Urinary bladder (tissue), 4 donors: ENCODE measurements around the gene KCNJ12. TPM values are rescaled to one million over a fixed set of nuclear protein-coding genes. Genes with fewer than 3 reads are reported as not detected.
"Not testable (repeated sequence)": the region's sequence is repeated elsewhere in the genome, so short reads cannot be mapped to it uniquely, and the experiment has no call there.

Source experiments
- DNase-seq: peaks from one replicate; pipeline ENCODE4 v3.0.0-alpha.2; 2015; ENCODE audit errors: extremely low spot score
- H3K27ac ChIP-seq: one replicate; pipeline ENCODE4 v1.5.1; 2013; ENCODE audit warnings: low read depth, mild to moderate bottlenecking, moderate library complexity
- H3K36me3 ChIP-seq: one replicate; pipeline ENCODE4 v1.6.1; 2013; ENCODE audit warnings: mild to moderate bottlenecking, moderate library complexity; ENCODE audit not compliant: insufficient read depth
- H3K4me1 ChIP-seq: one replicate; pipeline ENCODE4 v1.6.1; 2013; ENCODE audit warnings: mild to moderate bottlenecking, moderate library complexity; ENCODE audit not compliant: insufficient read depth
- H3K4me3 ChIP-seq: one replicate; pipeline ENCODE4 v1.5.1; 2013; ENCODE audit warnings: low read depth, low read length
- WGBS: extraction: QIAGEN DNeasy Blood & Tissue Kit; methylation state at CpG from one replicate; pipeline ENCODE4 v1.1.7; 2013; 5-methylcytosine and 5-hydroxymethylcytosine counted together
- polyA plus RNA-seq: library from polyadenylated mRNA; stranded (reverse); fragments of 200-250 nt; gene quantifications from one replicate; pipeline ENCODE4 v1.2.3, GENCODE V29; 2013
- total RNA-seq: library from RNA; depleted of rRNA; stranded (reverse); fragments of >200 nt; gene quantifications from one replicate; pipeline ENCODE4 v1.2.3, GENCODE V29; 2014
- donor health status: healthy with polysubstance abuse.
- donor health status: healthy.

KCNJ12 gene
- total and polyA plus RNA-seq, 2 donors: 1.5 to 4.1 TPM

DNA sequence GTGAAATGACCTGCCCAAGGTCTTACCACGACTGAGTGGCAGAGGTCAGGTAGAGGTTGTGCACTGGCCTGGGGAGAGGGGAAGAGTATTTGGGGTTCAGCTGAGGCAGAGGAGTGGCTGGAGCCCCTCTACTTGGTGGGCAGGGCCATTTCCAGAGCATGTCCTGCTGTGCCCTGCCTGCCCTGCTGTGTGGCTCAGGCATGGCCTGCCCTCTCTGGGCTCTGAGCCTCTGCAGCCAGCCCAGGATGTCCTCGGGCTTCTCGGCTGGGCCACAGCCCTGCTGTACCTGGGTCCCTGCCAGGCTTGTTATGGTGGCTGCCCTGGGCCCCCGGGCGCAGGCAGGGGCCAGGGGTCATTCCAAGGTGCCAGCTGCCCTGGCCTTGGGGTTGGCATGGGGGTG, 19.6 kb downstream of the KCNJ12 start:
- no peak overlapping the region for H3K4me3 ChIP-seq
- no peaks in the 10 kb centered on the region for H3K4me1 ChIP-seq
- no peak for DNase-seq
- H3K36me3 ChIP-seq: no peaks in the 10 kb centered on the region
- H3K27ac ChIP-seq: no peak overlapping the region
- 93% methylated on average over 5 of the region's 5 CpGs for WGBS

DNA sequence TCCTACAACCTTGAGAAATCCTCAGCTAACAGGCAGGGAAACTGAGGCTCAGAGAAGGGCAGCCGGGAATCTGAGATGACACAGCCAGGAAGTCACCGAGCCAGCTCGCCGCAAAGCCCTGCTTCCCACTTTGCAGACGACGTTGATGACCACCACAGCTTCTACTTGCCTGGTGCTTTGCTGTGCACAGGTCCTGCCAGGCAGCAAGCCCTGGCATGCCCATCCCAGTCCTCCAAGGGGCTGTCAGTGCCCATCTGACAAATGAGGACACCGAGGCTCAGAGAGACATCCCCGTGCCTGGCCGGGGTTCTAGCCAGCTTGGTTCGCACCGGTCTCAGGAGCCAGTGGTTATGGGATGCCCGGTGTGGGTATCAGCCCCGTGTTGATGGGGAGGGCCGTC, 20.1 kb downstream of the KCNJ12 start:
- Histone ChIP-seq H3K27ac (no peak overlapping the region), H3K4me1 (no peaks in the 10 kb centered on the region)

DNA sequence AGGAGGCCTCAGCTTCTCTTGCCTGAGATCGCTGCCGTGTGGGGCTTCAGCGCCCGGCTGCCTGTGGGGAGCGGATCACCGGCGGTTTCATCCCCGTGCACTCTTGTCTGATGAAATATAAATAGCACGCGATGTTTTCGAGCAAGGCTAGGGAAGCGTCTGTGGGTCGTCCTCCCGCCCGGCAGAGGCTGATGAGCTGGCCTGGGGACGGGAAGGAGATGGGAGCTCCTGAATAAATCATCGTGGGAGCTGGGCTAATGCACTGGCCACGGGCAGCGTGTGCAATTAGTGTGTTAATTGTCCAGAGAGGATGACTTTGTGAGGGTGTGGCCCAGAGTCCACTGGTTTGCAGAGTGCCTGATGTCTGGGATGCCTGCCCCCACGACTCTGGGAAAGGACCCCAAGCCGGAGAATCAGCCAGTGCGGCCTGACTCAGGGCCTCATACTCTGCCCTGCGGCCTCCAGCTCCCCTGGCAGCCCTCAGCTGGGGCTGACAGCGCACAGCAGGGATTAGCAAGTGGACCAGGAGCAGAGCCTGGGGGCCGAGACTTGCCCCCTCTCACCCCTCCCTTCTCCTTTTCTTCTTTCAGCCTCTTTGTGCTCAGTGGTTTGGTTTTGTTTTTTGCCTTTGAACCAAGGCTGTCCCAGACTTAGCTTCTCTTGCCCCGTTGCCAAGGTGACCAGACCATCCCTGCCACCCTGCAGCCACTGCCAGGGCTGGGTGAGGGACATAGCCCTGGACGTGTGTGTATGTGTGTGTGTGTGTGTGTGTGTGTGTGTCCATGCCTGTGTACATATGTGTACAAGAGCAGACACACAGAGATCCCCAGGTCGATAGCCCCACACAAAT, 21.4 kb downstream of the KCNJ12 start:
- no peak overlapping the region for H3K27ac ChIP-seq
- 27% methylated on average over 28 of the region's 28 CpGs for WGBS
- H3K36me3 ChIP-seq: no peaks in the 10 kb centered on the region
- no peaks in the 10 kb centered on the region for H3K4me1 ChIP-seq
- DNase-seq: no peak
- no peak overlapping the region for H3K4me3 ChIP-seq

More for the DNA sequence above, 20.1 kb downstream of the KCNJ12 start:
- DNase-seq: no peak
- Histone ChIP-seq H3K4me3 (no peak overlapping the region), H3K36me3 (no peaks in the 10 kb centered on the region)
- WGBS: 90% methylated on average over 14 of the region's 14 CpGs

DNA sequence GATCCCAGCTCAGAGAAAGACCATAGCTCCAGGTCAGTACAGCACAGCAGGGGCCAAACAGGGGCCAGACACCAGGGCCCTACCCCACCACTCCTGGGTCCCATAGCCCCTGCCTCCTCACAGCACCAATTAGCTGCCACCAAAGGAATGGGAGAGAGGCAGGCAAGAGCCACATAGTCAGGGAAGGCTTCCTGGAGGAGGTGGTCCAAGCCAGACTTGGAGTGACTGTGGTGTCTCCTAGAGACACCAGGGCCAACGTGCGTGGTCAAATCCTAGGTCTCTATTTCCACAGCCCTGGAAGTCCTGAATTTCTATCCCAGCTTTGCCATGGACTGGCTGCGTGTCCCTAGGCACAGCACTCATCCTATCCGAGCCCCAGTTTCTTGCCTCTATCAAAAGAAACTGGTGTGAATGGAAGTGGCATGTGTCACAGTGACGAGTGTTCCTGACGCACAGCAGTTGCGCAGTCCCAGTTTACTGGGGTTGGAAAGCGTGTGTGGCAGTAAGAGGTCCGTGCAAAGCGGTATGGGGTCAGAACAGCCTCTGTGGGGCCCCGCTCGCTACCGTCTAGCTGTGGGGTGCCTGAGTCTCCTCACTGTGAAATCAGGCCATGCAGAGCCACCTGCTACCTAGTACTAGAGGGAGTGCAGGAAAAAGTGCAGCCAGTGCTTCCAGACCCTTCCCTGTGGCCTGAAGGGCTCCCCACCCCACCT, 23.5 kb downstream of the KCNJ12 start:
- Histone ChIP-seq H3K4me3 (no peak overlapping the region), H3K4me1 (no peaks in the 10 kb centered on the region), H3K36me3 (no peaks in the 10 kb centered on the region), H3K27ac (no peak overlapping the region)
- 89% methylated on average over 13 of the region's 13 CpGs for whole genome bisulfite sequencing
- DNase-seq: no peak

DNA sequence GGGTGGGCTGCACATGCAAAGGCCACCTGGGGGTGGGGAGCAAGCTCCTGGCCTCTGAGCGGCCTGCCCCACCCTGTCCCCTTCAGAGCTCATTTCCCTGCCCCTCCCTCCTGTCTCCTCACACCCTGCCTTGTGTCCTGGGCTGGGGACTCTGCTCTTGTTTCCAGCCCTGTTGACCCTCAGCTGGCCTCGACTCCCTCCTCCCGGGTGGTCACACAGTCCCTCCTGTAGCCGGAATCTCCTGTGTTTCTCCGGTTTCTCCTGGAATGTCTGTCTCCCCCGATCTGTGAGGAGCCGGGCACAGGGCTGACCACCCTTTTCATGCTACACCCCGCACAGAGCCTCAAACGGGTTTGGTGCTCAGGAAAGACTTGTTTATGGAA, 24.0 kb downstream of the KCNJ12 start:
- not testable (repeated sequence) for DNase-seq, H3K27ac ChIP-seq, H3K4me3 ChIP-seq, H3K4me1 ChIP-seq, H3K36me3 ChIP-seq
- WGBS: 73% methylated on average over 5 of the region's 9 CpGs

DNA sequence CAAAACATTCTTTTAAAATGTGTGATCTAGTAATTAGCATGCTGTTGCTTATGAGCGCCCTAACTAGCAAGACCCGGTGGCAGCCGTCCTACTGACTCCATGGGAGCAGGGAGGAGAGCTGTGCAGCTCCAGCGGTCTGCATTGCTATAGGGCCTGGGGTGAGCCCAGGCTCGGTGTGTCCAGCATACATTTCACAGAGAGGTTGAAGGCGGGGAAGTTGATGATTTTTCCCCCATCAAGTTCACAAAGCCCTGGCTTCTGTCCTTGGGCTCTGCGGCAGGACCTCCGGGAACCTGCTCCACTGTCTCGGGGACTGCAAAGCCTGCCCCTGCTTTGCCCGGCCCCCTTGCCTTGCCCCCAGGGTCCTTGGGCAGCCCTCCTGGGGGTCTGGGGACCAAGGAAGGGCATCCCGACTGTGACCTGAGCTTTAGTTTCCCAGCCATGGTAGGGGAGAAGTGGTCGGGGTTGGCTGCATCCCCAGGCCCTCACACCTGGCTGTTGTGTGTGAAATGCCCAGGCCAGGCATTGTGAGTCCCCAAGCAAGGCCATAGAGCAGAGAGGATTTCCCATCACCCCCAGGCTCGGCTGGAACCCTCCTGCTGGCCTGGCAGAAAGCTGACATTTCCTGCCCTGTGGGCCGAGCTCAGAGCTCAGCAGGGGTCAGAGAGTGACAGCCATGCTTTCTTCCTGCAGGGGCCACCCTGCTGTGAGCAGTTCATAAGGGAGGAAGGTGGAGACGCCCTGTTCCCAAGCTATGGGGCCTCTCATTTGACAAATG, 24.8 kb downstream of the KCNJ12 start:
- Histone ChIP-seq H3K27ac (no peak overlapping the region), H3K36me3 (no peaks in the 10 kb centered on the region), H3K4me1 (no peaks in the 10 kb centered on the region), H3K4me3 (no peak overlapping the region)
- WGBS: 83% methylated on average over 15 of the region's 15 CpGs
- DNase-seq: no peak

DNA sequence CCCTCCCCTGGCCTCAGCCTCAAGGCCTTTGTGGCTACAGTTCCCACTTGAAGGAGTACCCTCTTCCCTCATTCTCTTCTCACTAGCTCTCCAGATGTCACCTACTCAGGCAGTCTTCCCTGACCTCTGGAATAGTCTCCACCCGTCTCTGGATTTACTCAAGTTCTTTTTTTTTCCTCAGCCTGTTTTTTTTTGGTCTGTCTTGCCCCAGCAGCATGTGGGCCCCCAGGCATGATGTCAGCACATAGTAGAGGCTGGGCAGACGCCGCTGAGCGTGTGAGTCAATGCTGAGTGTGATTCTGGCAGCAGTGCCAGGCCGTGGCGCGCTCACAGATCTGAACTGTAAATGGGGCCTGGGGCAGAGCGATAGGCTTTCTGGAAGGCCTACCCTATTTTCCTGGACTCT, 26.0 kb downstream of the KCNJ12 start:
- WGBS: 50% methylated on average over 8 of the region's 8 CpGs
- H3K4me3 ChIP-seq, H3K27ac ChIP-seq, H3K36me3 ChIP-seq, H3K4me1 ChIP-seq: not testable (repeated sequence)
- DNase-seq: peak; percentile 25

DNA sequence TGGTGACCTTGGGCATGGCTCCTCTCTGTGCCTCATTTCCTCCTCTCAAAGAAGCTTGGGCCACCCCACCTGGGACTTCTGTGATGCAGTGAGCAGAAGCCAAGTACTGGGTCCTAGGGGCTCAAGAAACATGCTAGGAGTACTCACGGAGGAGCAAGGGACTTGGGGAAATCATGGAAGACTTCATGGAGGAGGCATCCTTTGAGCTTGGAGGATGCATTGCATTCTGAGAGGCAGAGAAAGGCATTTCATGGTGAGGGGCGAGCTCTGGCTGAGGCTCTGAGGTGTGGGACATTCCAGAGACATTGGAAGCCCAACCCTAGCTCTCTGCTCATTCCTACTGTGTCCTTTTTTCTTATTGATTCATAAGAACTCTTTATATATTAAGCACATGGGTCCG, 26.8 kb downstream of the KCNJ12 start:
- H3K4me3 ChIP-seq: not testable (repeated sequence)
- 96% methylated on average over 3 of the region's 3 CpGs for WGBS

DNA sequence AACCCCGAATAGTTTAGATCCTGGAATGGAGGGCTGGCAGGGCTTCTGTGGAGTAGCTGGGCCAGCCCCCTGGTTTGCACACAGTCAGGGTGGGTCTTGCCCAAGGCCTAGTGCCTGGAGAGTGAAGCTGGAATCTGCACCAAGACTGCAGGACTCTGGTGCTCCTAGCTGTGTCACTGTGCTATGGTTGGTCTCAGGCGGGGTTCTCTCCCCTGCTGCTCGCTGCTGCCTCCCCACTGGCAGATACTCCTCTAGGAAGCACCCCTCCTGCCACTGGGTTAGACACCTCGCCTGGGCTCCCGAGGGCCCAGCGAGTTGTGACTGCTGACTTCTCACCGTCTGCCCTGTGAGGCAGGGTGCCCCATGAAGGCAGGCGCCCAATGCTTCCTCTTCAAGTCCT, 27.9 kb downstream of the KCNJ12 start:
- H3K36me3 ChIP-seq, H3K4me3 ChIP-seq, H3K4me1 ChIP-seq, H3K27ac ChIP-seq, DNase-seq: not testable (repeated sequence)
- 84% methylated on average over 8 of the region's 8 CpGs for WGBS

More for the DNA sequence above, 26.8 kb downstream of the KCNJ12 start:
- not testable (repeated sequence) for DNase-seq, H3K27ac ChIP-seq, H3K36me3 ChIP-seq, H3K4me1 ChIP-seq

DNA sequence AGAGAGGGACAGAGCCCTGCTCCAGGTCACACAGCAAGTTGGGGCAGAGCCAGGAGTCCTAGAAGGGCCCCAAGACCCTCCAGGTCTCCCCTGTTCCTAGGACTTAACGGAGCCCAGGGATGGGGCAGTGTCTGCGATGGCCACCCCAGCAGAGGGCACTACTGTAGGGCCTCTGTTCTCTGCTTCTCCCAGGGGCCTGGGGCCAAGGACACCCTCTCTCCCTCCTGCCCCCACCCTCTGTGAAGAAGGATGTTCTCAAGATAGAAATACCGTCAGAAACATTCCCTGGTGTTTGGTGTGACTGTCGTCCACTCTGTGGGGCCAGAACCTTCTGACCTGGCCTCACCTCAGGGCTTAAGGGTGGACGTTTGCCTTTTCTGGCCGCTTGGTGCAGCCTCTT, 28.4 kb downstream of the KCNJ12 start:
- H3K36me3 ChIP-seq, DNase-seq, H3K27ac ChIP-seq, H3K4me1 ChIP-seq, H3K4me3 ChIP-seq: not testable (repeated sequence)
- WGBS: 68% methylated on average over 6 of the region's 6 CpGs

DNA sequence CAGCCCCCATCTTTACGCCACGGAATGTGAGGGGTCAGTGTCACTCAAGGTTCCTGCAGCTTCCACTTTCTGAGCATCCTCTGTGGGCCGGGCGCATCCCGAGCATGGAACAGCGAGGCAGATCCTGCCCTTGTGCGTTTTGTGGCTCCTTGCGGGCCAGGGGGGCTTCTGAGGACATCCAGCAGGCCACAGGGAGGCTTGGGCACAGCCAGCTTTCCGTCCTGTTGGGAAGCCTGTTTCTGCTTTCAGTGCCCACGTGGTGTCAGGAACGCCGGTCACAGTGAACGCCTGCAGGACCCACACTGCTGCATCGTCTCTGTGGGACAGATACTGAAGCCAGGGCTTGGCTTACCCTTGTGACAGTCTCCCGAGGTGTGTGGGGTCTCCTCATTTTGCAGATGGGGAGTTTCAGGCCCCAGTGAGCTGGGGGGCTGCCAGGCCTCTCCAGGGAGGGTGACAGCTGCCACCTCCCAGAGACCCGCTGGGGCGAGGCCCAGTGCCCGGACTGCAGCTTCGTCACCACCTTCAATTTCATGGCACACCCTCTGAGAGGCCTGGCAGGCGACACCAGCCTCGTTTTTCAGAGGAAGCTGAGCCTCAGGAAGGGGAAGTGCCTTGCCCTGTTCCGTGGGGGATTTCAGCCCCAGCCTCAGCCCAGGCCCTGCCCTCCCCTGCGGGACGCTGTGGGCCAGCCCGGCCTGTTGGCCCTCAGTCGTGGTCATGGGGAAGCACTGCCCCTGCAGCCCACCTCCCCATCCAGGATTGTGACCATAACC, 29.0 kb downstream of the KCNJ12 start:
- 72% methylated on average over 26 of the region's 26 CpGs for WGBS
- H3K4me3 ChIP-seq, DNase-seq, H3K4me1 ChIP-seq, H3K36me3 ChIP-seq, H3K27ac ChIP-seq: not testable (repeated sequence)

DNA sequence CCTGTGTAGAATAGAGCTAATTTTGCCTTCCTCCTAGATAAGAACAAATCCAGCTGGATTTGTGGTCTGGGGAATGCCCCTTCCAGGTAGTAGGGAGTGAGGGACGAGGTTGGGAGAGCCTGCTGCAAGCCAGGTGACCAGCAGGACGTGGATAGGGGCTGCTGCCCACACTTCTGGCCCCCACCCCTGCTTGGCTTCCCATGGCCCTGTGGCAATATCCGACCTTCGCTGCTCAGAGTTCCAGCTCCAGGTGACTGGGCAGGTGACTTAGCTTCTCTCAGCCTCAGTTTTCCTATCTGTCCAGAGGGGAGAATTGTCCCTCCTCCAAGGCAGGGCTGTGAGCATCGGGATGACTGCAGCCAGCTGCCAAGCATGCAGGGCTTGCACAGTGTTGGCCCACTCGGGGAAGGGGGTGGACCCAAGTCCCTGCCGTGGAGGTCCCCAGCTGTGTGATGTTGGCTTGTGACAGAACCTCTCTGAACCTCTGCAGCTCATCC, 29.8 kb downstream of the KCNJ12 start:
- H3K27ac ChIP-seq, H3K4me3 ChIP-seq, H3K36me3 ChIP-seq, DNase-seq, H3K4me1 ChIP-seq: not testable (repeated sequence)
- 73% methylated on average over 7 of the region's 7 CpGs for WGBS
